Measurements from ENCODE around the gene CBL.

Gene CBL

GRCh38 chr11:119258983-119259382 lies 52.8 kb downstream of the CBL start:
- DNase-seq (ENCODE audit: low spot score): no peak
- CTCF ChIA-PET: interaction anchor here (0.6 kb wide), 1 partner anchor 734 kb away, joined by 3 read pairs; no protein-coding TSS in a partner anchor
- no peak overlapping the region for H3K27ac ChIP-seq
- POLR2A ChIA-PET (ENCODE audit: low non-redundant PET): no interaction called here
- no peak for TF ChIP-seq CTCF (conservative IDR thresholded peaks at IDR 0.05; ENCODE audit: low read depth)

- no peak overlapping the region for H3K27ac ChIP-seq
- DNase-seq (ENCODE audit: low spot score): no peak
- POLR2A ChIA-PET (ENCODE audit: low non-redundant PET): no interaction called here
These were observed 56.7 kb downstream of the CBL start for GRCh38 chr11:119262668-119263351.

GRCh38 chr11:119263352-119263940 lies 57.3 kb downstream of the CBL start:
- ChIA-PET CTCF (interaction anchor here (0.6 to 0.8 kb wide), 3 partner anchors 12 to 645 kb away, joined by 3 read pairs; no protein-coding TSS in a partner anchor), POLR2A (ENCODE audit: low non-redundant PET) (no interaction called here)
- H3K27ac ChIP-seq: no peak overlapping the region
- no peak for DNase-seq (ENCODE audit: low spot score)
- TF ChIP-seq CTCF (conservative IDR thresholded peaks at IDR 0.05; ENCODE audit: low read depth): no peak

More at GRCh38 chr11:119262668-119263351, 56.7 kb downstream of the CBL start:
- CTCF ChIA-PET: interaction anchor here (0.6 kb wide), 2 partner anchors 98 to 645 kb away, joined by 3 read pairs; no protein-coding TSS in a partner anchor
- no peak for TF ChIP-seq CTCF (conservative IDR thresholded peaks at IDR 0.05; ENCODE audit: low read depth)

GRCh38 chr11:119266063-119266462 lies 59.9 kb downstream of the CBL start:
- DNase-seq (ENCODE audit: low spot score): no peak
- ChIA-PET POLR2A (ENCODE audit: low non-redundant PET) (no interaction called here), CTCF (interaction anchor here (0.7 kb wide), 1 partner anchor 209 kb away, joined by 3 read pairs; no protein-coding TSS in a partner anchor)
- TF ChIP-seq CTCF (conservative IDR thresholded peaks at IDR 0.05; ENCODE audit: low read depth): no peak
- H3K27ac ChIP-seq: no peak overlapping the region

GRCh38 chr11:119266517-119267255 lies 60.5 kb downstream of the CBL start:
- ChIA-PET CTCF (interaction anchor here (0.5 to 0.7 kb wide), 3 partner anchors 54 to 208 kb away, joined by 3 to 4 read pairs (median 3); no protein-coding TSS in a partner anchor), POLR2A (ENCODE audit: low non-redundant PET) (interaction anchor here (0.5 kb wide), 1 partner anchor 72 kb away, joined by 4 read pairs; no protein-coding TSS in a partner anchor)

More at GRCh38 chr11:119266517-119267255, 60.5 kb downstream of the CBL start:
- TF ChIP-seq CTCF (conservative IDR thresholded peaks at IDR 0.05; ENCODE audit: low read depth): no peak
- DNase-seq (ENCODE audit: low spot score): no peak
- no peak overlapping the region for H3K27ac ChIP-seq
